Fibroblast of lung (primary cell): Measurements from ENCODE around the gene COL4A2. TPM values are rescaled to one million over a fixed set of nuclear protein-coding genes. Genes with fewer than 3 reads are reported as not detected.

Source experiments
- DNase-seq, 2 donors: peaks; one replicate each; pipeline versions ENCODE4 v3.0.0 to v3.0.0-alpha.2; 2010; ENCODE audit warnings: low read depth in 2 of 2
- H2AFZ ChIP-seq: 2 replicates; pipeline ENCODE4 v1.5.1; 2012; ENCODE audit warnings: low read length, control low read depth, inconsistent platforms
- H3K27ac ChIP-seq: 2 replicates; pipeline ENCODE4 v1.5.1; 2011; ENCODE audit warnings: low read length, control low read depth; ENCODE audit not compliant: insufficient read depth
- H3K27me3 ChIP-seq: 2 replicates; pipeline ENCODE4 v1.5.1; 2011; ENCODE audit warnings: mild to moderate bottlenecking, low read length; ENCODE audit not compliant: control insufficient read depth, insufficient read depth
- H3K36me3 ChIP-seq: 2 replicates; pipeline ENCODE4 v1.5.1; 2011; ENCODE audit warnings: low read length; ENCODE audit not compliant: control insufficient read depth, insufficient read depth
- H3K4me1 ChIP-seq: 2 replicates; pipeline ENCODE4 v1.5.1; 2011; ENCODE audit warnings: low read length; ENCODE audit not compliant: control insufficient read depth, insufficient read depth; ENCODE audit errors: extremely low read depth
- H3K4me2 ChIP-seq: 2 replicates; pipeline ENCODE4 v1.5.1; 2011; ENCODE audit warnings: low read length, control low read depth; ENCODE audit not compliant: insufficient read depth; ENCODE audit errors: extremely low read depth
- H3K4me3 ChIP-seq, 4 experiments: fragments of 200-600 bp in 1 of 4; sonication (generic) in 1 of 4; replicated peaks in 1 of 4; 2 replicates each; pipeline ENCODE4 v1.5.1; 2011 to 2016; ENCODE audit warnings: low read length in 4 of 4, low read depth in 3 of 4, mild to moderate bottlenecking in 3 of 4, control low read depth in 2 of 4, inconsistent platforms in 1 of 4, mixed read lengths in 1 of 4; ENCODE audit not compliant: insufficient read depth in 1 of 4; ENCODE audit errors: control extremely low read depth in 1 of 4
- H3K79me2 ChIP-seq: 2 replicates; pipeline ENCODE4 v1.5.1; 2012; ENCODE audit warnings: mild to moderate bottlenecking, low read length, inconsistent platforms; ENCODE audit not compliant: control insufficient read depth, insufficient read depth
- H3K9ac ChIP-seq: 2 replicates; pipeline ENCODE4 v1.5.1; 2011; ENCODE audit warnings: mild to moderate bottlenecking, low read length, control low read depth; ENCODE audit not compliant: insufficient read depth
- H3K9me3 ChIP-seq: 2 replicates; pipeline ENCODE4 v1.5.1; 2012; ENCODE audit warnings: low read depth, low read length; ENCODE audit not compliant: control insufficient read depth, insufficient read depth
- H4K20me1 ChIP-seq: 2 replicates; pipeline ENCODE4 v1.5.1; 2011; ENCODE audit warnings: low read length; ENCODE audit not compliant: control insufficient read depth, insufficient read depth; ENCODE audit errors: extremely low read depth
- CTCF ChIP-seq, 2 donors: IDR thresholded peaks in 1 of 2; conservative IDR thresholded peaks in 1 of 2; 1 replicate in 1 of 2; 2 replicates in 1 of 2; pipeline ENCODE4 v1.5.1; 2011 to 2012; ENCODE audit warnings: low read length in 2 of 2, control low read depth in 1 of 2, inconsistent platforms in 1 of 2, low read depth in 1 of 2, mild to moderate bottlenecking in 1 of 2
- EZH2 ChIP-seq: IDR thresholded peaks from 2 replicates; pipeline ENCODE4 v1.5.1; 2012; ENCODE audit warnings: low read length, control low read depth, mild to moderate bottlenecking; ENCODE audit errors: missing control alignments
- polyA plus RNA-seq, 2 donors: library from polyadenylated mRNA; depleted of rRNA in 1 of 2; stranded (reverse) in 1 of 2; unstranded in 1 of 2; fragments of >200 nt; gene quantifications; 2 replicates each; pipeline ENCODE4 v1.2.1, GENCODE V29; 2011 to 2012; ENCODE audit warnings: missing spikeins in 1 of 2
- total RNA-seq: library from RNA; depleted of rRNA; stranded (reverse); fragments of >200 nt; gene quantifications from 2 replicates; pipeline ENCODE4 v1.2.1, GENCODE V29; 2014

Gene COL4A2
- total and polyA plus RNA-seq, 2 donors (not counting 1 experiment from before 2014, with no cell fraction given), result 93.1 to 463 TPM

GRCh38 chr13:110354123-110354627 is 47.1 kb downstream of the COL4A2 start:
- Histone ChIP-seq H2AFZ (no peak overlapping the region), H3K4me3 (no peak overlapping the region), H3K9me3 (no peaks in the 10 kb centered on the region), H4K20me1 (no peaks in the 10 kb centered on the region), H3K79me2 (peaks cover 25% of the 10 kb centered on the region), H3K27me3 (no peaks in the 10 kb centered on the region), H3K4me2 (no peak overlapping the region), H3K4me1 (peaks cover 2% of the 10 kb centered on the region), H3K27ac (no peak overlapping the region), H3K36me3 (peaks cover 1% of the 10 kb centered on the region), H3K9ac (no peak overlapping the region)
- TF ChIP-seq EZH2, result no peak
- no peak for TF ChIP-seq CTCF (conservative IDR thresholded peaks at IDR 0.05 in 1 of 2, IDR thresholded peaks at IDR 0.05 in 1 of 2; ENCODE audit: low read depth in 1 of 2, low read length in 2 of 2)
- DNase-seq, result no peak

GRCh38 chr13:110354715-110355473 is 47.8 kb downstream of the COL4A2 start:
- DNase-seq, result no peak
- Histone ChIP-seq H3K79me2 (peaks cover 22% of the 10 kb centered on the region), H3K4me1 (peaks cover 6% of the 10 kb centered on the region), H2AFZ (no peak overlapping the region), H3K4me2 (no peak overlapping the region), H3K9ac (no peak overlapping the region), H3K27ac (no peak overlapping the region), H3K27me3 (no peaks in the 10 kb centered on the region), H3K36me3 (peaks cover 1% of the 10 kb centered on the region), H3K4me3 (no peak overlapping the region), H3K9me3 (no peaks in the 10 kb centered on the region), H4K20me1 (no peaks in the 10 kb centered on the region)
- TF ChIP-seq CTCF (conservative IDR thresholded peaks at IDR 0.05 in 1 of 2, IDR thresholded peaks at IDR 0.05 in 1 of 2; ENCODE audit: low read depth in 1 of 2, low read length in 2 of 2) (no peak), EZH2 (no peak)

- Histone ChIP-seq H4K20me1 (no peaks in the 10 kb centered on the region), H3K4me2 (no peak overlapping the region), H3K27ac (no peak overlapping the region), H3K9me3 (no peaks in the 10 kb centered on the region), H3K9ac (no peak overlapping the region), H3K27me3 (no peaks in the 10 kb centered on the region), H3K4me1 (peaks cover 11% of the 10 kb centered on the region), H3K79me2 (peaks cover 14% of the 10 kb centered on the region), H3K36me3 (peaks cover 1% of the 10 kb centered on the region), H3K4me3 (no peak overlapping the region), H2AFZ (no peak overlapping the region)
- DNase-seq, result no peak
- no peak for TF ChIP-seq EZH2
- no peak for TF ChIP-seq CTCF (conservative IDR thresholded peaks at IDR 0.05 in 1 of 2, IDR thresholded peaks at IDR 0.05 in 1 of 2; ENCODE audit: low read depth in 1 of 2, low read length in 2 of 2)
Measured at GRCh38 chr13:110356362-110356761, 49.3 kb downstream of the COL4A2 start.
